Measurements from ENCODE around the gene RIOK3. TPM values are rescaled to one million over a fixed set of nuclear protein-coding genes. Genes with fewer than 3 reads are reported as not detected.
A peak's percentile ranks its signal among the peaks of the same experiment; 100 is the strongest.

Gene RIOK3
- total RNA-seq, 6 experiments from 2014 or later, result 37.9 to 46.1 (median 42.4) TPM

DNA sequence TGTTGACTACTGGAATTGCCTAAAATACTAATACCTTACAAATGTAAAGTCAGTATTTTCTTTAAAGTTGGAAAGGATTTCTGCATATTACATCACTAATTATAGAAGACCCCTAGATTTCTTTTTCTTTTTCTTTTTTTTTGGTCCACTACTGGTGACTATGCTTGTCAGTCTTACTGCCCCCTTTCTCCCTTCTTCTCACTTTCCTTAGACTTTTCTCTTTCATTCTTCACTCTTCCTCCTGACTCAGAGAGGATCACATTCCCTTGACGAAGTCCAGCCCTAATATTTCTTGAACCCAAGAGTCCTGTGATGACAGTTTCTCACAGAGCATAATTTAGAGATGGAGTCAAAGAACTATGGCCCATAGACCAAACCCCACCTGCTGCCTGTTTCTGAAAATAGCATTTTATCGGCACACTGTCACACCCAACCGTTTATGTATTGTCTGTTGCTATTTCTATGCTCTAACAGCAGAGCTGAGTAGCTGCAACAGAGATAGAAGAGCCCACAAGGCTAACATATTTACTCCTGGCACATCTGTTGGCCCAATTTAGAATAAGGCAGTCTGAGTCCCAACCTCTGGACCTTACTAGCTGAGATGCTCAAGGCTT is 40.6 kb upstream of the RIOK3 start:
- Mint-ChIP-seq H3K9me3 (no peaks in the 10 kb centered on the region), H3K27ac (no peak overlapping the region), H3K36me3 (ENCODE audit: low read depth) (no peaks in the 10 kb centered on the region), H3K4me3 (no peak overlapping the region), H3K4me1 (ENCODE audit: low read depth) (peaks cover 8% of the 10 kb centered on the region), H3K27me3 (ENCODE audit: insufficient read depth) (no peaks in the 10 kb centered on the region)
- TF ChIP-seq, protein P1, sequence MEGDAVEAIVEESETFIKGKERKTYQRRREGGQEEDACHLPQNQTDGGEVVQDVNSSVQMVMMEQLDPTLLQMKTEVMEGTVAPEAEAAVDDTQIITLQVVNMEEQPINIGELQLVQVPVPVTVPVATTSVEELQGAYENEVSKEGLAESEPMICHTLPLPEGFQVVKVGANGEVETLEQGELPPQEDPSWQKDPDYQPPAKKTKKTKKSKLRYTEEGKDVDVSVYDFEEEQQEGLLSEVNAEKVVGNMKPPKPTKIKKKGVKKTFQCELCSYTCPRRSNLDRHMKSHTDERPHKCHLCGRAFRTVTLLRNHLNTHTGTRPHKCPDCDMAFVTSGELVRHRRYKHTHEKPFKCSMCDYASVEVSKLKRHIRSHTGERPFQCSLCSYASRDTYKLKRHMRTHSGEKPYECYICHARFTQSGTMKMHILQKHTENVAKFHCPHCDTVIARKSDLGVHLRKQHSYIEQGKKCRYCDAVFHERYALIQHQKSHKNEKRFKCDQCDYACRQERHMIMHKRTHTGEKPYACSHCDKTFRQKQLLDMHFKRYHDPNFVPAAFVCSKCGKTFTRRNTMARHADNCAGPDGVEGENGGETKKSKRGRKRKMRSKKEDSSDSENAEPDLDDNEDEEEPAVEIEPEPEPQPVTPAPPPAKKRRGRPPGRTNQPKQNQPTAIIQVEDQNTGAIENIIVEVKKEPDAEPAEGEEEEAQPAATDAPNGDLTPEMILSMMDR (IDR thresholded peaks at IDR 0.05), result no peak
- DNase-seq, result no peak

DNA sequence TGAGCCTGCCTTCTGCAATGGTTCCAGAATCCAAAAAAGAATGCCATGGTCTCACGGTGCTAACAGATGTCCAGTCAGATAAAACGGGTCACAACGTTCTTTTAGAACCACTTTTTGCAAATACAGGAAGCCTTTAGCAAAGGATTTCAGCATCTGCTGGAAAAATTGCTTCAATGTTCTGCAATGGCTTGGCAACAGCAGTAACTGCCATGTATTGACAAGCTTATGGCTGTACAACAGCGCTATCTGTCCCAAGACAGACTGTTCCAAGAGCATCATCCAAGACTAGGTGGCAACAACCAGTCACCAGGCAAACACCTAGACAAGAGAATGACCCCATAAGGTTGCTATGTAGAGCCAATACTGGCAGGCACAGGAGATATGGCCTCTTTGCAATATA is 37.6 kb upstream of the RIOK3 start:
- Mint-ChIP-seq H3K9me3 (no peaks in the 10 kb centered on the region), H3K4me1 (ENCODE audit: low read depth) (no peaks in the 10 kb centered on the region; the same call in 1 of the 2 replicates), H3K4me3 (no peak overlapping the region), H3K27ac (no peak overlapping the region), H3K36me3 (ENCODE audit: low read depth) (no peaks in the 10 kb centered on the region), H3K27me3 (ENCODE audit: insufficient read depth) (no peaks in the 10 kb centered on the region)
- TF ChIP-seq, protein P1 (IDR thresholded peaks at IDR 0.05), result no peak
- no peak for DNase-seq

DNA sequence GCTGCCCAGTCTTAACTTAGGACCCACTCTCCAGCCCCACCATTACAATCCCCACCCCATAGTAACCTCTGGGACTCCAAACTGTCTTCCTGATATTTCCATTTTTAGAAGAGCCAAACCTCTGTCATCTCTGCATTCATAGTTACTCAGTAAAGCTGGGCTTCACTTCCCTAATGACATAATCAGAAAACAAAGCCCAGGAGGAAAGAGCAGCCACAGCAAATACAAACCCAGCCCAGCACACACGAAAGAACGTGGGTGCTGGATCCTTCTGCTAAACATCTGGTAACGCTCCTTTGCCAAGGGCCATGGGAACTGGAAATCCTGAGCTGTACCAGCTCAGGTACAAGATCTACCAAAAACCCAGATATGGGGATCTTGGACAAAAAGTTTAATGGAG is 36.8 kb upstream of the RIOK3 start:
- Mint-ChIP-seq H3K4me3 (no peak overlapping the region), H3K27me3 (ENCODE audit: insufficient read depth) (no peaks in the 10 kb centered on the region; the same call in 1 of the 2 replicates), H3K36me3 (ENCODE audit: low read depth) (no peaks in the 10 kb centered on the region), H3K27ac (no peak overlapping the region), H3K9me3 (no peaks in the 10 kb centered on the region), H3K4me1 (ENCODE audit: low read depth) (no peaks in the 10 kb centered on the region; the same call in 1 of the 2 replicates)
- TF ChIP-seq, protein P1 (IDR thresholded peaks at IDR 0.05), result no peak
- no peak for DNase-seq

DNA sequence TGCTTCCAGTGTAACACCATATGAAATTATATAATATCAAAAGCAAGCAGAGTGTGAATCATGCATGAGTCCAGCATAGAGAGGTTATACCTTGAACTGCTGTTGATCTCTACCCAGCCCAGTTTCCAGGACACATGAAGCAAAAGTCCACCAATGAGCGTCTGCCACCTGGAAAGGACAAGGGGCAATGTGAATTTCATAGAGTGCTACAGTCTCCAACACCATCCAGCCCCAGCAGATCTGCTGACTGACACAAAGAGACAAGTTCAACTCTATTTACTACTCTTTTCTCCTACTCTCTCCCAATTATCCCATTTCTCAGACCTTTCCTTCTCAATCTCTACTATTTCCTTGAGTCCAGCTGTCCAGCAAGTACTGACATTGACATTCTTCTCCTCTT is 31.8 kb upstream of the RIOK3 start:
- TF ChIP-seq, protein P1 (IDR thresholded peaks at IDR 0.05), result no peak
- no peaks in the 10 kb centered on the region; the same call in 1 of the 2 replicates for H3K27me3 Mint-ChIP-seq (ENCODE audit: insufficient read depth)
- no peak overlapping the region for H3K4me3 Mint-ChIP-seq

DNA sequence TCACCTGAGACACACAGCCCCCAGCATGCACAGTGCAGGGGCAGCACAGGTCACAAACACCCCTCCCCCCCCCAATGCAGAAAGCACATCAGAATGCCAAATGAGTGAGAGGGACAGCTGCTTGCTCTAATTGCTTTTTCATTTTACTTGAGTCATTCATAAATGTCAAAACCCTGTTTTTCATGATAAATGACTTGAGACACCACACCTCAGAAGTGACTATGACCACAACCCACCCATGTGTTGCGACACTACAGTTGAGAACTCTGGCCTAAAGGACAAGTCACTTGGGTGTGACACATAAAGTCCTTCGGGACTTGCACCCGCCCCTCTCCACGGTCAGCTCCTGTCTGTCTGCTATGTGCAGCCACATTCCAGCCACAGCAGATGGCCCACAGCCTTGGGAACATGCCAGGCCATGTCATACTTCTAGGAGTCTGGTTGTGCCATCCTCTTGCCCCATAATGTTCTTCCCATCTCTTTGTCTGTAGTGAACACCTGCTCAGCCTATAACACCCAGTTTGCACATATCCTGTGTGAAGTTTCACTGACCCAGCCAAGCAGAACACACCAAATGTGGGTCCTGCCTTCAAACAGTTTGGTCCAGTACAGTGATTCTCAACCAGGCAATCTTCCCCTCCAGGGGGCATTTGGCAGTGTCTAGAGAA is 30.2 kb upstream of the RIOK3 start:
- peak; percentile 65 for DNase-seq
- Mint-ChIP-seq H3K36me3 (ENCODE audit: low read depth) (0 out of 2 replicates have a peak, but pooled peaks cover 10% of the 10 kb centered on the region), H3K27me3 (ENCODE audit: insufficient read depth) (no peaks in the 10 kb centered on the region; the same call in 1 of the 2 replicates), H3K9me3 (peaks cover 4% of the 10 kb centered on the region; the same call in 1 of the 2 replicates), H3K27ac (no peak overlapping the region), H3K4me1 (ENCODE audit: low read depth) (peaks cover 11% of the 10 kb centered on the region), H3K4me3 (no peak overlapping the region)
- TF ChIP-seq, protein P1 (IDR thresholded peaks at IDR 0.05), result no peak

More for the DNA sequence above, 31.8 kb upstream of the RIOK3 start:
- no peak overlapping the region for H3K27ac Mint-ChIP-seq
- peaks cover 11% of the 10 kb centered on the region for H3K4me1 Mint-ChIP-seq (ENCODE audit: low read depth)
- H3K36me3 Mint-ChIP-seq (ENCODE audit: low read depth), result 0 out of 2 replicates have a peak, but pooled peaks cover 1% of the 10 kb centered on the region
- DNase-seq, result no peak
- H3K9me3 Mint-ChIP-seq, result peaks cover 2% of the 10 kb centered on the region; the same call in 1 of the 2 replicates

All from HFFc6 (cell line).